CD4-positive, alpha-beta T cell treated with Interleukin-15 for 1 hour (primary cell): Measurements from ENCODE around the gene COPZ2.
"Not testable (repeated sequence)": the region's sequence is repeated elsewhere in the genome, so short reads cannot be mapped to it uniquely, and the experiment has no call there.

Source experiments
- DNase-seq: peaks from one replicate; pipeline ENCODE4 v3.0.0-alpha.2; 2020

COPZ2 gene

DNA sequence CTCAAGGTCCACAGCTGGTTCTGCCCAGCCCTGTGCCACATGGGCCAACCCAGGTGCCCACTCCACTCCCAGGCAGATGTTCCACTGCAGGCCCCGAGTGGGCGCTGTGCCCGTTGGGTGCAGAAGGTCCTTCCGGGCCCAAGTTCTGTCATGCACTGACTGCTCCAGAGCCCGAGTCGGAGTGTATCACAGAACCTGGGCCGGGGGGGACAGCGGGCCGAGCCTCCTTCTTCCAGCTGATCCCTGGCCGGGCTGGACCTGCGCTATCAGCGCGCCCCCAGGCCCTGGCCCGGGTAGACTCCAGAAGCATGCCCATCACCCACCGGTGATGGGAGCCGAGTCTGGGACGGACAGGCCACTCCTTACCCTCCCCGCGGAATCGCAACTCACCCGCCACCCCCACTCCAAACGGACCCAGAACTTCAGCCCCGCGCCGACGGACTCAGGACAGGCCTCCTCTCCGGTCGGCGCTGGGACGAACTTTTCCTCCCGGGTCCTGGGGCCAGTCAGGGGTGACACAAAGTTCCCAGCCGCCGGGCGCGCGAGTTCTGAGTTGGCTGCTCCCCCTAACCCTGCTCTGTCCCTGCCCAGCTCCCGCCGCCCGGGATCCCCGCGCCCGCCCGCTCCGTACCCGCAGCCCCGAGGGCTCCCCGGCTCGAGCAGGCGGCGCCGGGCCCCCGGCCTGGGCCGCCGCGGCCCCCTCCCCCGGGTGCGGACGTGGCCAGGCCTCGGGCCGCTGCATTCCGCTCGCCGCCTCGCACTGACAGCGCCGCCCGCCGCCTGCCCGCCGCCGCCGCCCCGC, at the start of gene COPZ2:
Gene COPZ2 (minus strand): TSS at position 762 of the 802 bp plus-strand sequence. CDS start 20 bp downstream, at position 742.
- DNase-seq = peak; percentile 70

DNA sequence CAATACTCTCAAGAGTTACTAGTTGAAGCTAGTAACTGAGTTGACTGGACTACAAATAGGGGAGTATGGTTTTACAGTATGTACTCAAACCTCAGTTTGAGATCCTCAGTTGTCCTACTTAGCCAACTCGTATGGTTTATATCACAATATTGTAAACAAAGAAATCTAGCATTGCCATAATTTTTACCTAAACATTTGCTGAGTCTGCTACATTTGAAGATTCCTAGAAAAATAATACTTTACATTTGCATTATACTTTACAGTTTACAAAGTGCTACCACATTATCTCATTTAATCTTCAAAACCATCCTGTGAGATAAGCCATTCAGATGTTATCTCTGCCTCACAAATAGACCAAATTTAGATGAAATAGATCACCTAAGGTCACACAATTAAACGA, 47.3 kb upstream of the COPZ2 start:
- DNase-seq = no peak

GRCh38 chr17:48081858-48082257, 44.3 kb upstream of the COPZ2 start:
- no peak for DNase-seq

GRCh38 chr17:48077152-48077551, 39.6 kb upstream of the COPZ2 start:
- DNase-seq = not testable (repeated sequence)

DNA sequence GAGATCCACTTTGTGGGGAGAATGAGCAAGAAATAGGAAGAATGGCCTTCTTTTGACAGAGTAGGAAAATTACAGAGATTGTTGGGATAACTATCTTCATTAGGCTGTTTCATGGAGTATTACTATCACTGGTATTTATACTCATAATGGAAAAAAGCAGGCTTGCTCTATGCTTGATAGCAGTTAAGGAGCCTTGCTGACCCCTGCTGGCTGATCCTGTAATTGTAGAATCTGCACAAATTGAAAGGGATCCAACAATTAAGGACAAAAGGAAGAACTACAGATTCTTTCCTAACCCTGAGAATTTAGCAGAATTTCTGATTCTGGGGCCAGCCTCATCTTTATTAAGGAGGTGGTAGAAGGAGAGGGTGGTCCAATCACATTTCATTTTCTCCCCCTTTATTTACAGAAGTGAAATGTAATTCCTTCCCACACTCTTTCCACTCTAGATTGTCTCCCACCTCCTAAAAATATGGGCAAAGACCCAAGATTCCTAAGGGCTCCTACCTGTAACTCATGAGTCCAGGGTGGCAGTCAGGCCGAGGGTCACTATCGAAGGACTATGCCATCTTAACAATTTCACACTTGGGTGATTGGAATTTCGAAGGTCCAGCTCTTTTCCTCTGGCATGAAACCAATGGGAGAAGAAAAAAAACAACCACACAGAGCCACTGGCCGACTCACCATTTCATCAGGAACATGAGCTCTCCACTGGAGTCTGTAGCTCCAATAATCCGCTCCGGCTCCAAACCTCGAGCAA, 36.9 kb upstream of the COPZ2 start:
- DNase-seq = peak; percentile 66

- DNase-seq = not testable (repeated sequence)
Observed at GRCh38 chr17:48073566-48074094, 36.0 kb upstream of the COPZ2 start.

- not testable (repeated sequence) for DNase-seq
Observed at GRCh38 chr17:48072811-48073210, 35.2 kb upstream of the COPZ2 start.

DNA sequence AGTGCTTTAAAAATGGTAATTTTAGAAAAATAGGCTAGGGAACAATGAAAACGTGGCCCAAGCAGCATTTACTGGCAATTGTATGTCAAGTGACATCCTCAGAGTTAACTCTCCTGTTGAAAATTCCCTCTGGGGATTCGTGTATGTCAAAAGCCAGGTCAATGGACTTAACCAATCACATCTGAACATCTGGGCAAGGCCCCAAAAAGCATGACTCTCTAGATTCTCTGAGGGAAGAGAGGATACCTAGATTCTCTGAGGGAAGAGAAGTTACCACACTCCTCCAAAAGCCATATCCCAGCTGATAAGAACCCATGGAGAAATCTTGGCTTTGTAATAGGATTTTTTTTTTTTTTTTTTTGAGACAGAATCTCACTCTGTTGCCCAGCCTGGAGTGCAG, 34.1 kb upstream of the COPZ2 start:
- no peak for DNase-seq

DNA sequence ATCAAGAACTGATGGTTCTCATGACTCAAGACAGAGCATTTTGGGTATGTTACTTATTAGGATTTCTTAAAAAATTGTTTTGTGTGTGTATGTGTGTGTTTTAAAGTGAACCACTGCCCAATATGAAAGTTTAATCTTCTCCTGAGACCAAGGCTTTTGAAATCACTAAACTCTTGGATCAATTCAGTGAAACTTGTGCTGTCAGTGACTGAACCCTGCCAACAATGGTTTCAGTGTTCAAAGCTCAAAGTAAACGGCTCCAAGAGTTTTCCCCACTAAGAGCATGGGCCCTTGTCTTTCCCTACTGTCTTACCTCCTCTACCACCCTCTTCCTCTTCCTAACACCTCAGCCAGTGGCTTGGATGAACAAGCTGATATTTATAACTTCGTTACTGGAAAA, 32.6 kb upstream of the COPZ2 start:
- no peak for DNase-seq

DNA sequence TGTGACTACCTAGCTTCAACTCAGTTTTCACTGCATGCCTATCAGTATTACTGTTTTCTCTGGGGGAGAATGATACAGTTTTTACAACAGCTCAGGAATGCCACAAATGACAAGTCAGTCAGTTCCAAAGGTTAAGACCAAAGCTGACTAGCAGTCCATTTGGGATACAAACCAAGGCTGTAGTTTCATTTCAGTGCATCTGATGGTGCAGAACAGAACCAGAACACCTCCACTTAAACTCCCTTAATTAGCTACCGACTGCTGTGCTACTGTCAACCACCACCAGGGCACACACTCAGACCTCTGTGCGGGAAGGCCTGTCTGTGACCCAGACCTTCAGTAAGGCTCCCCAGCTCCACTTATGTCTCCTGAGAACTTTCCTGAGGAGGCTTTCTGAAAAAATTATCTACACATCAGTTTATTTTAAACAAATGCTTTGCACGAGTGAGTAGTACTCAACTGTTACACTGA, 30.9 kb upstream of the COPZ2 start:
- no peak for DNase-seq

DNA sequence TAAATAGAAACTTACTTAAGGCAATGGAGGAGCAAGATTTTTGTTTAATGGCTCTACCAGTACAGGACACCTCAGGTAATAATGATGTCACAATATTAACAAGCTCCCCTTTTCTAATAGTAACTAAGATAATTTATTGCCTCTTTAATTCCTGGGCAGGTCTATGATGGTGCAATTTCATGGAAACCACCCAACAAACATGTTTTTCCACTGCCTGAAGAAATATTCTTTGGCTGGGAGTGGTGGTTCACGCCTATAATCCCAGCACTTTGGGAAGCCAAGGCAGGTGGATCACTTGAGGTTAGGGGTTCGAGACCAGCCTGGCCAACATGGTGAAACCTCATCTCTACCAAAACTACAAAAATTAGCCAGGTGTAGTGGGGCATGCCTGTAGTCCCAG, 30.2 kb upstream of the COPZ2 start:
- DNase-seq = not testable (repeated sequence)

- DNase-seq = no peak
Observed at GRCh38 chr17:48067245-48067644, 29.6 kb upstream of the COPZ2 start.

- no peak for DNase-seq
Observed at GRCh38 chr17:48066656-48067055, 29.1 kb upstream of the COPZ2 start.

DNA sequence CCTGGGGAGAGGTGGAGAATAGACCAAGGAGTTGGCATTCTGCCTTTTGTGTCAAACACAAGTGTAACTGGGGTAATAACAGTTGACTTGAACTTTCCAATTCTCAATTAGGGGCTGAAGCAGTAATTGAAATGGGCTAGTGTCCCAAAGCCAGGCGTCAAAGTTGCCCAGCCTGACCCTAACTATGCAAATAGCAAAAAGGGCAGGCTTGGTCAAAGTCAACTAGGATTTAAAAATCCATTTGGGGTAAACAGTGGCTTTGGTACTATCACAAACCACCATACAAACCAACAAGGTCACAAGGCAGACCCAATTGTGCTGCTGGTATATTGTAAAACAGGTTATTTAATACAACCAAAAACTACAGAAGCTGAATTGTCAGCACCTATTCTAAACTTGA, 28.6 kb upstream of the COPZ2 start:
- no peak for DNase-seq

GRCh38 chr17:48064638-48065037, 27.0 kb upstream of the COPZ2 start:
- DNase-seq = no peak

DNA sequence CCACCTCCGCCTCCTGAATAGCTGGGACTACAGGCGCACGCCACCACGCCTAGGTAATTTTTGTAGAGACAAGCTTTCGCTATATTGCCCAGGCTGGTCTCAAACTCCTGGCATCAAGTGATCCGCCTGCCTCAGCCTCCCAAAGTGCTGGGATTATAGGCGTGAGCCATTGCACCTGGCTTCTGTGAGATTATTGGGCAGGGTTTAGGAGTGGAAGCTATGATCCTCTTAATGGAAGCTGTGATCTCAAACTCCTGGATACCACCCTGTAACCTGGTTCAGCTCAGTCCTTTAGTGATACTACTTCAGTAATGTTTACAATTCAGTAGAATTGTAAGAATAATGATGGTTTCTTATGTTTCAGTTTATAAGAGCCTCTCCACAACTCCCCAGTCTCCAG, 24.7 kb upstream of the COPZ2 start:
- no peak for DNase-seq

DNA sequence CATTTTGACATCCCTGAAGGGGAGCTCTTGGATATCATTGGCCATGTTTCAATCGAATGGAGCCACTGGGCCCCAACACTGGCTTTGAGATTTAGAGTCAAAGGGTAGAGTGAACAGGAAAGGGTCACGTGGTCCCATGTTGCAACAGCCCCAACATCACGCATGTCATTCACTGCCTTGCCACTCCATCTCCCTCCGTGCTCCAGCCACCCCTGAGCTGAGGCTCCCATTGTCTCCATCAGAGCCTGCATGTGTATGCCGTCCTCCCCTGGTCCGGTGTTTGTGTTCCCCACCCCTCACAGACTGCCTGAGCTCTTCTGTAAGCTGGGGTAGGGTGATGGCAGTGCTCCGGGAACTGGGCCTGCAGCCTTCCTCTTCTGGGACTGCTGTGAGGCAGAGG, 22.7 kb upstream of the COPZ2 start:
- DNase-seq = no peak

- DNase-seq = no peak
Observed at GRCh38 chr17:48059125-48059668, 21.6 kb upstream of the COPZ2 start.

- DNase-seq = no peak
Observed at GRCh38 chr17:48058393-48059124, 21.0 kb upstream of the COPZ2 start.

DNA sequence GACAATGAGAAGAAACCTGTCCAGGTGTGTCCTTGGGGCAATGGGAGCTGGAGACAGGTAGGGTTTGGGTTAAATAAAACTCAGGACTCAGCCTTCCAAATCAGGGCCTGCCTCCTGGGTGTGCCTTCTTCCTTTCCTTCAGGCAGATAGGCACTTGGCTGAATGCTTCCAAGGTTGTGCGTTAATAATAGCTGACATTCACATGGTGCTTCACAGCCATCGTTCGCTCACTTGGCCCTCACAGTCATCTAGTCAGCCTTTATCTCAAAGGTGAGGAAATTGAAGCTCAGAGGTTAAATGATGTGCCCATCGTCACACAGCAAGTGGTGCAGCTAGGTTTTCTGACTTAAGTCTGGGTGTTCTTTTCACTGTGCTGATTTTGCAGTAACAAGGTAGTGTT, 20.0 kb upstream of the COPZ2 start:
- no peak for DNase-seq

GRCh38 chr17:48056879-48057278, 19.3 kb upstream of the COPZ2 start:
- no peak for DNase-seq

DNA sequence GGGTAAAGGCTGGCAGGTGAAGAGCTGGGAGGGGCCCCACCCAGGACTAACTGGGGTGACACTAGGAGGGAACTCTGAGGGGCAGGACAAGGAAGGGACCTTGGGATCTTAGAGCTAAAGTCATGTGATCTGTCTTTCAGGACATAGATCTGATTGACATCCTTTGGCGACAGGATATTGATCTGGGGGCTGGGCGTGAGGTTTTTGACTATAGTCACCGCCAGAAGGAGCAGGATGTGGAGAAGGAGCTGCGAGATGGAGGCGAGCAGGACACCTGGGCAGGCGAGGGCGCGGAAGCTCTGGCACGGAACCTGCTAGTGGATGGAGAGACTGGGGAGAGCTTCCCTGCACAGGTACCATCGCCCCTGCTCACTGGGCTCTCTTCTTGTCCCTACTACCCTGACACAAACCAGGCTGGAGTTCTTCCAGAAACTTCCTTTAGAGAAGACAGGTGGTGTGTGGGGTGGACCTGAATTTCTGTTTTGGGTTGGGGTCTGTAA, 18.7 kb upstream of the COPZ2 start:
- no peak for DNase-seq
